Effector CD8-positive, alpha-beta T cell (primary cell): Measurements from ENCODE around the gene STX17.
"Not testable (repeated sequence)": the region's sequence is repeated elsewhere in the genome, so short reads cannot be mapped to it uniquely, and the experiment has no call there.

Experiments used
- DNase-seq: peaks from one replicate; lab custom pipeline; 2025; lab: John Stamatoyannopoulos, UW

Gene STX17

GRCh38 chr9:99967457-99967856, 61.0 kb downstream of the STX17 start:
- no peak for DNase-seq

DNA sequence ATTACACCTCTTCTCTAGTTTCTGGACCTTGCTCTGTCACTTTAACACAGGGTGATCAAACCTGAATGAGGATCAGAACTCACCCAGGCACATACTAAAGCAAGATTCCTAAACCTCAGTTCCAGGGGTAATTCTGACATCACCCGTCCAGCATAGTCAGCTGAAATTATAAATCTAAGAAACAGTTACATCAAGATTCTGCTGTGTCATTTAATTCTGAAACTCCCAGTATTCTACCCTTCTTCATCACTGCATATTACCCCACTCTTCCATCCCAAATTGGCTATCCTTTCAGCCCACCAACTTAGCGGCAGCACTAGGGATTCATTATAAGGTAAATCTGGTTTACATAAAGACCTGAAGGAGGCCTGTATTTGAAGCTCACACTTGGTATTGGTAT, 64.0 kb downstream of the STX17 start:
- DNase-seq = no peak

DNA sequence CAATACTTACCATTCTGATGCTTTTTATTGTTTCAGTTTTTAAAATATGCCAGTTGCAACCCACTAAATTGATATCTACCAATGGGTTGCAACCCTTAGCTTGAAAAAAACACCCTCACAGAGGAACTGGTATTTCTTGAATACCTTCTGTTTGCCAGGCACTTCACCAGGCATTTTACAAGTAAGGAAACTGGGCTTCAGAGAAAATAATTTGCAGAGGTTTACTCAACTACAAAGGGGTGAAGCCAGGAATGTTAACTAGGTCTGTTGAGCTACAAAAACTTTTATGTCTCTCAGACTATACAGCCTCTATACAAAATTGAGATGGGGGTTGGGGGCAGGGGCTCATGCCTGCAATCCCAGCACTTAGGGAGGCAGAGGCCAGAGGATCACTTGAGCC, 65.0 kb downstream of the STX17 start:
- no peak for DNase-seq

- no peak for DNase-seq
Measured at GRCh38 chr9:99973455-99973854, 67.0 kb downstream of the STX17 start.

DNA sequence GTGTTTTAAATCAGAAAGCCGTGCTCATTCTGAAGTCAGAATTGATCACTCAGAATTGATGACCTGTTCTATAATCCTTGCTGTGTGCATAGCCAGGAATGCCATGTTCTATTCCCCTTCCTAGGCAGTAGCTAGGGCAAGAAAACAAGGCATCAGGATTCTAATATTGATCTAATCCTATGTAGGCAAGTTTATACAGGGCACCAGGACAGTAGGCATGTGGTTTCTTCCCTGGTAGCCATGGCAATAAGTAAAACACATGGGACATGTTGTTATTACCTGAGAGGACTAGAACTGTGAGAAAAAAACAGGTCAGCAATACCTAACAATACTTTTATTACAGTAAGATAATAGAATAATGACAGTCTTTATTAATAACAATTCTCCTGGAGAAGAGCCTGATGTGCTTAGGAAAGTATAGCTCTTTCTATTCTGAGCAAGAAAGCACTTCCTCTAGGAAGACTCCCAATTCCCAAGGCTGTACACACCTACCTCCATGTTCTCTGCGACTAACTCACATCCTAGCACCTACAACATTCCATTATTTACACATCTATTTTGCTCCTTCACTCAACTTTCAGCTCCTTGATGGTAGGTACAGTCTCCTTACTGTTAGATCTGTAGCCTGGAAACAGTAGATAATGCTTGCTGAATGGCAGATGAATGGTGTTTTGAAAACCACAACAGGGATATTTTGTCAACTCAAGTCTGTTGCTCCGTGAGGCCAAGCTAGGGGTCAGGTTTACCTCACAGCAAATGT, 70.8 kb downstream of the STX17 start:
- no peak for DNase-seq

- DNase-seq = no peak
Measured at GRCh38 chr9:99978221-99978620, 71.8 kb downstream of the STX17 start.

GRCh38 chr9:99980598-99980997, 74.1 kb downstream of the STX17 start:
- no peak for DNase-seq

DNA sequence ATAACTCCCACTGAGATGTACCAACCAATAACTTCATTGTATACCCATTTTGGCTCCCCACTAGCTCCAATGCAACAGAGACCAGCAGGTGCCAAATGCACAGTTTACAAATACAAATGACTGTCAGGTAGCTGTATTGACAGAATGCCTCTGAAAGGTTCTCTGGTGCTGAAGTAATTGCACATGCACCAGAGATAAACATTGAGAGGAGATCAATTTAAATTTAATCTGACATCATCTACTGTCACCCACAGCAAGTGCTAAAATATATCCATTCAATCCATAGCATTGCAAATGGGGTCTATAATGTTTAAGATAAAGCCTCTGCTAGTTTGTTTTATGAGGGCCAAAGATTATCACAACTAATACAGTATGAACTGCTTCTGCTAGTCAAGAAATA, 80.2 kb downstream of the STX17 start:
- DNase-seq = no peak

- DNase-seq = not testable (repeated sequence)
Measured at GRCh38 chr9:99990508-99990907, 84.1 kb downstream of the STX17 start.

DNA sequence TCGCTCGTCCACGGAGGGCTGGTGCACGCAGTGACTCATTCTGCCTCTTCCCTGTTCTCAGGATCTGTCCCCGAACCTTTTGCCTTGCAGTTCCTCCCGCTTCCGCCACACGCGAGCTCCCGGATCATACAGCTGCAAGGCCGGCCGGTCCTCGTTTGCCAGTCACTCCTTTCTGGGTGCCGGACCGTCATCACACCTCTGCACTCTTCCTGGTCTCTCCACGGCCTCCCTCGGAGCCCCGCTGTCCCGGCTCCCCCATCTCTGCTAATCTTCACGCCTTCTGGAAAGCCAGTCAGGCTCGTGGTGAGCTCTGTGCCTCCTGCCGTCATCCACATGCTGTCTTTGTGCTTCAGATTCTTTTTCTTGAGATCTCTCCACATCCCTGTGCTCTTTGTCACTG, 91.8 kb downstream of the STX17 start:
- DNase-seq = no peak

DNA sequence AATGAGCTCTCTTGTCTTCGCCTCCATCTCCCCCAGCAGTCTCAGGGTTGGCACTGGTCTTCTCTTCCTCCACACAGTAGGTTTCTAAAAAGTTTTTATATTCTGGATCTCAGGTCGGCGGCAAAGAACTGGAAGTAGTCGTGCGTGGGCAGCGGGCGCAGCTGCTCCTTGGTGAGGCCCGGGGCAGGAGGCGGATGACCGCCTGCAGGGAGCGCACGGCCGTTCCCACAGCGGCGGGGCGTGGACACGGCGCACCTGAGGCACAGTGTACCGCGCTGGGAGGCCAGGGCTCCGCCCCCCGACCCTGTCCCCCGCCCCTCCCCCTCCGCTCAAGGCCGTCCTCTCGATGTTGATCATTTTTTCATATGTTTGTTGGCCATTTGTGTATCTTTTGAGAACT, 92.4 kb downstream of the STX17 start:
- DNase-seq = no peak

- no peak for DNase-seq
Measured at GRCh38 chr9:99999797-100000196, 93.3 kb downstream of the STX17 start.

- DNase-seq = no peak
Measured at GRCh38 chr9:100011062-100011681, 104.7 kb downstream of the STX17 start.

DNA sequence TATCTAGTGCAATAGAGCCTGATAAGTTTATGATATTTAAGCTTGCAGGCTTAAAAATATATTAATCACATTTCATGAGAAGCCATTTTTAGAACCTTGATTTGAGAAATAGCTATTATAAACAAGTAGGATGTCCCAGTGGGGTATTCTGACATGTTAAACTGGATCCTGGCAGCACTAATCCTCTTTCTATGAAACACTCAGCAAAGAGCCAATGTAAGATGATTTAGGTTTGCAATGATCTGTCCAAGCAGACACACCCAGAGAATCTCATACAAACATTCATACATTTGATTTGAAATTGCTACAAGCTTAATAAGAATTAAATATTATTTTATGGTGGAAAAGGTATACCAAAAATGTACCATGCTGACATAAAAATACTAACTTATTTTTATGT, 105.8 kb downstream of the STX17 start:
- no peak for DNase-seq

GRCh38 chr9:100013573-100013972, 107.1 kb downstream of the STX17 start:
- DNase-seq = no peak

DNA sequence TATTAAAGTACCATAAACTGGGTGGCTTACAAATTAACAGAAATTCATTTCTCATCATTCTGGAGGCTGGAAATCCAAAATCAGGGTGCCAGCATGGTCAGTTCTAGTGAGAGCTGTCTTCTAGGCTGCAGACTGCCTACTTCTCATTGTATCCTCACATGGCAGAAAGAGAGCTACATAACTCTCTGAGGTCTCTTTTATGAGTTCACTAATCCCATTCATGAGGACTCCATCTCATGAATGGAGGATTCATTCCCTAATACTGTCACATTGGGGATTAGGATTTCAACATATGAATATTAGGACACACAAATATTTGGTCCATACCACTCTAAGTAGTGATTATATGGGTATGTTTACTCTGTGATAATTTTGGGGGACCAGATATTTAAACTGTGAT, 108.4 kb downstream of the STX17 start:
- DNase-seq = no peak

DNA sequence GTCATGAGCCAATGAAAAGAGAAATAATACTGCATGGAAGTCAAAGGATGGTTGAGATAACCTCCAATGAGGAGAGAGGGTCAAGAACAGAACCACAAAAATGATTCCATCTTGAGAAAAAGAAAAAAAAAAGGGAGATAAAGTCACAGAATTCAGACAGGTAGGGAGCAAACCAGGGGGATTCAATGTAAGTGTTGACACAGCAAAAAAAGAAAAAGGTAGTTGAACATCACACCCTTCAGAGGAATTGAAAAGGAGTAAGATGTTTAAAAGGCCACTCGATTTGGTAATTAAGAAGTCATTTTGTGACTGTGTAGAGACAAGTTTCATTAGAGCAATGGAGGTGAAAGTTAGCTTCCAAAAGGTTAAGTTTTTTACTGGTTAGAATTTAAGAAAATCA, 113.1 kb downstream of the STX17 start:
- DNase-seq = no peak
